ELR (cell line): ENCODE results near the gene RFC5.
A peak's percentile ranks its signal among the peaks of the same experiment; 100 is the strongest.
"Not testable (repeated sequence)": the region's sequence is repeated elsewhere in the genome, so short reads cannot be mapped to it uniquely, and the experiment has no call there.

Experiments used
- DNase-seq: peaks from one replicate; pipeline ENCODE4 v3.0.0-alpha.2; 2015; ENCODE audit warnings: low read depth

Gene RFC5

GRCh38 chr12:118052324-118053070 is 36.0 kb downstream of the RFC5 start:
- peak; percentile 98 for DNase-seq

GRCh38 chr12:118053071-118053985 is 36.8 kb downstream of the RFC5 start:
- DNase-seq, result peak; percentile 64

- DNase-seq, result peak; percentile 72
Measured at GRCh38 chr12:118055144-118055557, 38.6 kb downstream of the RFC5 start.

- DNase-seq, result no peak
Measured at GRCh38 chr12:118055865-118056773, 39.6 kb downstream of the RFC5 start.

- no peak for DNase-seq
Measured at GRCh38 chr12:118058227-118058626, 41.7 kb downstream of the RFC5 start.

GRCh38 chr12:118058881-118059280 is 42.4 kb downstream of the RFC5 start:
- no peak for DNase-seq

- peak; percentile 69 for DNase-seq
Measured at GRCh38 chr12:118059341-118060191, 43.1 kb downstream of the RFC5 start.

- peak; percentile 52 for DNase-seq
Measured at GRCh38 chr12:118060301-118061010, 44.0 kb downstream of the RFC5 start.

- DNase-seq, result peak; percentile 72
Measured at GRCh38 chr12:118061011-118061872, 44.7 kb downstream of the RFC5 start, which contains the start of gene WSB2. TSS of gene WSB2 (minus strand) at chr12:118061179. CDS start at chr12:118061048, 131 bp downstream.

GRCh38 chr12:118061873-118062843 is 45.7 kb downstream of the RFC5 start:
- DNase-seq, result peak; percentile 74

- no peak for DNase-seq
Measured at GRCh38 chr12:118063576-118064391, 47.3 kb downstream of the RFC5 start.

GRCh38 chr12:118064608-118065007 is 48.1 kb downstream of the RFC5 start:
- peak; percentile 36 for DNase-seq

GRCh38 chr12:118065380-118065779 is 48.9 kb downstream of the RFC5 start:
- no peak for DNase-seq

GRCh38 chr12:118068445-118068844 is 51.9 kb downstream of the RFC5 start:
- no peak for DNase-seq

GRCh38 chr12:118070650-118071049 is 54.1 kb downstream of the RFC5 start:
- DNase-seq, result no peak

GRCh38 chr12:118073768-118074167 is 57.3 kb downstream of the RFC5 start:
- DNase-seq, result no peak

GRCh38 chr12:118081521-118081920 is 65.0 kb downstream of the RFC5 start:
- DNase-seq, result not testable (repeated sequence)
